NCI-H748 (cell line): ENCODE results near the gene PTGDR.

Experiments
- DNase-seq: peaks from one replicate; lab custom pipeline; 2025; ENCODE audit not compliant: unreplicated experiment; lab: John Stamatoyannopoulos, UW

Gene PTGDR

GRCh38 chr14:52267501-52268278 lies at the start of gene PTGDR:
Gene PTGDR (plus strand): TSS chr14:52267698. CDS start chr14:52267815, 117 bp downstream.
- DNase-seq = peak; percentile 58

DNA sequence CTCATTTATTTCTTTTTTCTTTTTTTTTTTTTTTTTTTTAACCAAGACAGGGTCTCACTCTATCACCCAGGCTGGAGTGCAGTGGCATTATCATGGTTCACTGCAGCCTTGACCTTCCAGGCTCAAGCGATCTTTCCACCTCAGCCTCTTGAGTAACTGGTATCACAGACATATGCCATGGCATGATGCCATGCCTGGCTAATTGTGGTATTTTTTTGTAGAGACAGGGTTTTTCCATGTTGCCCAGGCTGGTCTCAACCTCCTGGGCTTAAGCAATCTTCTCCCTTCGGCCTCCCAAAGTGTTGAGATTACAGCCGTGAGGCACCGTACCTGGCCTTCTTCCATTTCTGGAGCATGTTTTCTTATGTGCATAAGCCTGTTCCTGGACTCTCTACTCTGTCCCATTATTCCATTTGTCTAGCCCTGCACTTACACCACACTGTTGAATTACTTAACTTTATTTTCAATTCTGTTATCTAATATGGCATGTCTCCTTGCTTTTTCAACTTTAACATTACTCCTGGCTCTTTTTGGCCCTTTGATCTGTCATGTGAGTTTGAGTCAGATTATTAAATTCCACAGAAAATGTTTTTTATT lies 47.9 kb upstream of the PTGDR start:
- DNase-seq = no peak

DNA sequence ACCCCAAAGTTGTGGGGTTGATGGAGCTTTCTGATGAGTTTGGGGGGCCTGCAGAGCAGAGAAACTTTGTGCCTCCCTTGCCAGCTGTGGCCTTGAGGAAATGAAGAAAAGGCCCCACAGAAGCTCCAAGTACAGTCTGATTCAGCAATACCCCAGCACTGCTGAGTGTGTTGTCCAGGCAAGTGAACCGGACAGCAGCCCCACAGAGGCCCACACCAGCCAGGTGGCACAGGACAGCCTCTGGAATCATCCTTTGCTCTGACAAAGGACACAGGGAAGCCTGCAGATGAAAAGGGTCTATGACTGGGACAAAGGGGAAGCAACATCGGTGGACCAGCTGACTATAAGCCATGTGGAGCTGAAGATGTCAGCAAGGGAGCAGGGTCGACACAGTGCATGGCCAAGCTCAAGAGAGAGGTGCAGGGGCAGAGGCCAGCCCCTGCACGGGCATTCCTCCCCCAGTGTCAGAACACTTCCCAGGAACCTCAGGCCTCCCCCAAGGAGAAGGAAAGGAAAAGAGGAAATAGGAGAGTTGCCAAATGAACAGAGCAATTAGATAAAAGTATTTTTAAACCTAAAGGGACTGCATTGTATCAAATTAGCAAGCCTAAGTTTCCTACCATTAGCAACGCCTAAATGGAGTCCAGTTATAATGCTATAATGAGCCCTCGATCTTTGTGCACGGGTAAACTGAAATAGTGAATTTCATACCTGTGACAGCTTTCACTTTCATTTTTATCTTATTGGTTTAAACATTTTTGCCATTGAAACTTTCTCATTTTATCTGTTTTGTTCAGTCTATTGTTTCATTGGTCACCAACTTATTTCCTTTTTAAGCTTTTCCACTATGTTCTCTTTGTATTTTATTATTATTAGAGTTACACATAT lies 46.3 kb upstream of the PTGDR start:
- DNase-seq = no peak

DNA sequence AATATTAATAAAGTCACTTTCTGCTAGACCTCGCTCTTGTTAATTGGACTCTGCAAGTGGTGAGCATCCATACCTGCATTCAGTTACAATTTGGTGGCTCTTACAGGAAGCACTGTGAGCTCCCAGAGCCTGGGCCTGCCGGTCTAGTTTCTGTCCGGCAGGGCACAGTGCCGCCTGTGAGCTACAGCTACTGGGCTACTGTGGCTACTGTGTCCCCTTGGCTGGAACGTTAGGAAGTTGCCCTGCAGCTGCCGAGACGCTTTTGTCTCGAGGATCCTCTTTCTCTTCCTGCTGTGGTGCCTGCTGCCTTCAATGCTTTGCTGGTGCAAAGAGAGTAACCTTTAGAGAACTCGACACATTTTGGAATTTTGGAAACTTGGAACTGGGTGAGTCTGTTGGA lies 44.6 kb upstream of the PTGDR start:
- no peak for DNase-seq

- peak; percentile 31 for DNase-seq
Observed at GRCh38 chr14:52227619-52228222, 39.8 kb upstream of the PTGDR start.

GRCh38 chr14:52233693-52234092 lies 33.8 kb upstream of the PTGDR start:
- DNase-seq = no peak

DNA sequence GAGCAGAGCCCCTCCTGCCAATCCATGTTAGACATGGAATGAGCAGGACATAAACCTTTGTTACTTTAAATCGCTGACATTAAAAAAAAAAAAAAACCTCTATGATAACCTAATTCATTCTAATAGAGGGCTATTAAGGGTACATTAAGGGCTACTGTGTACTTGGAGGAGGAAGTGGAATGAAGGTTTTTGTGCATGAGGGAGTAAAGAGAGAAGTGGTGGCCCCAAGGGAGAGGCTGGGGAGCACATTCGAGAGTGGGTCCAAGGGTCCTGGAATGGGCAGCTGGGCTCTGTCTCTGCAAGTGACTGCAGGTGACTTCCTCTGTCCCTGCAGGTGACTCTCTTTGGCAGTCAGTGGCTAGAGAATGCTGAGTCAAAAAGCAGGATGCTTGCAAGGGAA lies 32.1 kb upstream of the PTGDR start:
- no peak for DNase-seq

DNA sequence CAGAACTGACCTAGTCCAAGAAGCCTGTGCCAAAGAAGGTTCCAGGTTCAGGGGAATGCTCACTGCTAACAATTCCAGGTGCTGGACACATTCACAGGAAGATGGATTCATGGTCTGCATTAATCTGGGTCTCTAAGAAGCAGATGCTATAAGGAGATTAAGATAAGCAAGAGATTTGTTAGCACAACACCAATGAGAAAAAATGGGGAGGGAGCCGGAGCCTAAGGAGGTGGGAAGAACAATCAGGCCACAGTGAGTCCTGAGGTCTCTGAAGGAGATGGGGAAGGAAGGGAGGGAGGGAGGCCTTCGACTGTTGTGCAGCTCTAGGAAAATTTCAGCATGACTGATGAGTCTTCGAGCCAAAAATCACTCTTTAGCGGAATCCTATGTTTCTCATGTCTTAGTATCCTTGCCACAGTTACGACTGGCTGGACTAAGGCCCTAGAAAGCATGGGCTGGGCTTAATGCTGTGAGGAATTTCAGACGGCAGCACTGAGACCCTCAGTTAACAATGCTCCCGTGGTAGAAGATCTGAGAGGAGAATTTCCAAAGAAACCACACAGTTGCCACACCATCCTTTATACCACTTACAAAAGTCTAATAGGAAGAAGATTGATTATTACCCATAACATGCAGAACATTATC lies 31.5 kb upstream of the PTGDR start:
- DNase-seq = no peak

DNA sequence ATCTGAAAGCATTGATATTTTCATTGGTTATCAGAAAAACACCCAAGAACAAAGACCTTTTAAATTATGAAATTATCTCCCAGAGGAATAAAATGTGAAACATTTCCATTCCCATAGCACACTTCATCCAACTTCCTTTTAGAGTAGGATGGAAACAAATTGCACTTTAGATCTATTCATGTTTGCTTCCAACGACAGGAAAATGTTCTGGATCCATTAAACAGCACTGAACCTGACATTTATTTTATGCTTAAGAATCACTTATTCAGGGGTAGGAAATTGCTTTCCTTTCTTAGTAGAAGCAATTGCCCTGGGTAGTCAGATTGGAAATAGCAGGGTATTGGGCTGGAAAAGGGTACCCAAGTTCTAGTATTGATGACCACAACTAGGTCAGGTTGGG lies 28.8 kb upstream of the PTGDR start:
- no peak for DNase-seq

DNA sequence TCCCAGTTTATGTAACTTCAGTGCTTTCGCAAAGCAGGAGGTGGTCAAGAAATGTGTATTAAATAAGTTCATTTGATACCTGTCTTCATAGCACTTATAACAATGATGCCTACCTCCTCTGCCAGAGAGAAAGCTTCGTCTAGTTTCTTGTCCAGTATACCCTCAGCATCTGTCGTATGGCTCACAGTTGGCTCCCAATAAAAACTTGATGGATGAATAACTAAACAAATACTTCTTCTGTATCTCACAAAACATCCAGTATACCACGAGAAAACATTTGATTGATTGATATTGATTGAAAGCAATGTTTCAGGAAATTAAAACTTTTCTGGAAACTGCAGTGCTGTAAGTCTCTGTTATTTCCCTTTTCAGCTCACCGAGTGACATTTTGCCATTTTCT lies 26.9 kb upstream of the PTGDR start:
- no peak for DNase-seq

DNA sequence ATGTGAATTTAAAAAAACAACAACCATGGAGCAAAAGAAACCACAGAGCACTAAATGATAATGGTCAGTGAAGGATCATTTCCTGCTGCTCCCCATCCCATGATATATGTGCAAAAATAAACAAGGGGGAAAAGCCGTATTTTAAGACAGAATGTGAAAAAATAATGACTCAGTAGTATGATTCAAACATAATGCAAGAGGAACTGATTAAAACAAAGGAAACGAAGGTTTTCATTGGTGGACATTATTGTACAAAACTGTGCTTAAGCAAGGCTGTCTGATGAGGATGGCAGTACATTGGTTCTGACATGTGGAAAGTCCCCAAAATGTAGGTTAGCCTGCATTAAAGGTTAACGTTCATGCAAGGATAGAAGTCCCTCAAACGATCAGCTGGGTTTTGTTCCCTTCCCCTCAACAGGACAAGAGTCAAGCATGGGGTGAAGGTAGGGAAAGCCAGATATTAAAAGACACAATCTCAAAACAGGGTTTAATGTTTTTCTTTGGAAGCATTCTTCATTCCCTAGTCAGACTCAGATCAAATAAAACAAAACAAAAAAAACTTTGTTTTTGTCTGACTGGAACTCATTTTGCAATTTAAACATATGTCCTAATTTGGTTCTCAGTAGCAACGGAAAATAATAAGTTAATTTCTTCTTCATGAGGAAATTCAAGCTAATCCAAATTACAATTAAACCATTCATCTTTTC lies 26.3 kb upstream of the PTGDR start:
- DNase-seq = no peak

DNA sequence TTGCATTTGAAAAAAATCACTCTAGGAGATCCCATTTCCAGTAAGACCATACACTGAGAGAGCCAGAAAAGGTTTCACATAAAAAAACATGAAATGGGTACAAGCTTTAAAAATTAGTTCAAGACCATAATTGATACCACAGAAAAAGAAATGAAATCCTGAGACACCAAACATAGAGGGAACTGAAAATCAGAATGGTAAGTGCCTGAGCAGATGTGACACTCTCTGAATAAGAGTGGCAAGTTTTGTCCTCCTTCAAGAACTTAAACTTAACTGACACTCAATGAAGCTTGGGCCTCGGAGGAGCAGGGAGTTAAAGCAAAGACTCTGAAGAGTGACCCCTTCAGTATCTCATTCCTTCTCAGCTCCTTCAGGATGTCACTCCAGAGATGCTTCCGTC lies 23.2 kb upstream of the PTGDR start:
- DNase-seq = no peak

- DNase-seq = no peak
Observed at GRCh38 chr14:52244997-52245396, 22.5 kb upstream of the PTGDR start.

- no peak for DNase-seq
Observed at GRCh38 chr14:52248057-52248456, 19.4 kb upstream of the PTGDR start.

DNA sequence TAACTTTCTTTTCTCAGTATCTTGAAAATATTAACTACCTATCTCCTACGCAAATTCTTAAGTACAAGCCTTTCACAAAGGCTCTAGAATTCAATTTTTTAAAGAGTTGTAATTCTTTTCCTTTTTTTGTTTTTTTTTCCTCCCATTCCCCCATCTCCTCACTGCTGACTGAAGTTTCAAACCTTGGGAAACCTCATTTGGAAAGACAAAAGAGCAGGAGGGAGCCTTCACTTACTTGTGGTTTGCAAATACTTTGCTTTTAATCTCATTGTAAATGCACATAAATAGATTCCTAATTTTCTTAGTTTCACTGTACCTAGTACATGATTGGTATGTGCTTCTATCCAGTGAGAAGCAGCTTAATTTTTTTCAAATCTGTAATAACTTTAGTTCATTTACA lies 15.8 kb upstream of the PTGDR start:
- DNase-seq = no peak

- DNase-seq = no peak
Observed at GRCh38 chr14:52253503-52253902, 14.0 kb upstream of the PTGDR start.

GRCh38 chr14:52254086-52254485 lies 13.4 kb upstream of the PTGDR start:
- no peak for DNase-seq

- DNase-seq = no peak
Observed at GRCh38 chr14:52258783-52259182, 8.7 kb upstream of the PTGDR start.

GRCh38 chr14:52259434-52259833 lies 8.1 kb upstream of the PTGDR start:
- no peak for DNase-seq

GRCh38 chr14:52262600-52262999 lies 4.9 kb upstream of the PTGDR start:
- DNase-seq = no peak
